Progenitor cell of endocrine pancreas (in vitro differentiated cells): ENCODE results near the gene PSMB5. TPM values are rescaled to one million over a fixed set of nuclear protein-coding genes. Genes with fewer than 3 reads are reported as not detected.

Source experiments
- DNase-seq: peaks from one replicate; pipeline ENCODE4 v3.0.0; 2021; ENCODE audit warnings: low spot score; ENCODE audit not compliant: unreplicated experiment
- H3K27ac Mint-ChIP-seq: 2 replicates; pipeline ENCODE4 v1.8.0; 2021; ENCODE audit warnings: mild to moderate bottlenecking, moderate library complexity, mixed read lengths
- H3K27me3 Mint-ChIP-seq: 2 replicates; pipeline ENCODE4 v1.8.0; 2021; ENCODE audit warnings: mixed read lengths
- H3K36me3 Mint-ChIP-seq: 2 replicates; pipeline ENCODE4 v1.8.0; 2022; ENCODE audit warnings: mixed read lengths; ENCODE audit not compliant: insufficient read depth
- H3K4me1 Mint-ChIP-seq: 2 replicates; pipeline ENCODE4 v1.8.0; 2021; ENCODE audit warnings: low read depth, mixed read lengths
- H3K4me3 Mint-ChIP-seq: 2 replicates; pipeline ENCODE4 v1.8.0; 2021; ENCODE audit warnings: low read depth, mild to moderate bottlenecking, moderate library complexity, mixed read lengths
- H3K9me3 Mint-ChIP-seq: 2 replicates; pipeline ENCODE4 v1.8.0; 2021; ENCODE audit warnings: low read depth, mixed read lengths
- CTCF ChIP-seq: fragments of 200-600 bp; sonication (generic); IDR thresholded peaks from one replicate; pipeline ENCODE4 v1.5.0; 2021; ENCODE audit warnings: antibody characterized with exemption, mild to moderate bottlenecking; ENCODE audit not compliant: unreplicated experiment
- total RNA-seq: library from RNA; stranded (reverse); gene quantifications from 2 replicates; pipeline ENCODE4 v1.2.1, GENCODE V29; 2021

PSMB5 gene
- total RNA-seq, 1 donor from 2014 or later: 156 TPM

GRCh38 chr14:23076785-23077408 is 42.2 kb upstream of the PSMB5 start:
- DNase-seq: no peak
- Mint-ChIP-seq H3K36me3 (peaks cover 27% of the 10 kb centered on the region), H3K4me3 (no peak overlapping the region), H3K27me3 (no peaks in the 10 kb centered on the region), H3K4me1 (peaks cover 7% of the 10 kb centered on the region), H3K27ac (no peak overlapping the region), H3K9me3 (no peaks in the 10 kb centered on the region)
- peak; percentile 70 for TF ChIP-seq CTCF

DNA sequence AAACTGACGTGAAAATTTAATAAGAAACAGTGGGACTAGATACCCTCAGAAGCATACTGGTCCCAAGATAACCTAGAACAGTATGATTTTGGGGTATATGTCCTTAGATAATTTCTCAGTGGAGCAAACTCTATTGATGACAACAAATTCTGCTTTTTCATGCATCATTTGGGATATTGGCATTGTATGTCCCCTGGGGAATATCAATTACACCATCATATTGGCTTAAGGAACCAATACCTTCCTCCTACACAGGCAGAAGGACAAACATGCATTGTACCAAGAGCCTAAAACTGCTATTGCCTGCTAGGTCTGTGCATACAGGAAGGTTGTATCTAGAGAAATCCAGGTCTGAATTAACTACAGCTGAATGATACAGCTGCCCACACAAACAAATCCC is 40.2 kb upstream of the PSMB5 start:
- peaks cover 19% of the 10 kb centered on the region for H3K4me1 Mint-ChIP-seq

DNA sequence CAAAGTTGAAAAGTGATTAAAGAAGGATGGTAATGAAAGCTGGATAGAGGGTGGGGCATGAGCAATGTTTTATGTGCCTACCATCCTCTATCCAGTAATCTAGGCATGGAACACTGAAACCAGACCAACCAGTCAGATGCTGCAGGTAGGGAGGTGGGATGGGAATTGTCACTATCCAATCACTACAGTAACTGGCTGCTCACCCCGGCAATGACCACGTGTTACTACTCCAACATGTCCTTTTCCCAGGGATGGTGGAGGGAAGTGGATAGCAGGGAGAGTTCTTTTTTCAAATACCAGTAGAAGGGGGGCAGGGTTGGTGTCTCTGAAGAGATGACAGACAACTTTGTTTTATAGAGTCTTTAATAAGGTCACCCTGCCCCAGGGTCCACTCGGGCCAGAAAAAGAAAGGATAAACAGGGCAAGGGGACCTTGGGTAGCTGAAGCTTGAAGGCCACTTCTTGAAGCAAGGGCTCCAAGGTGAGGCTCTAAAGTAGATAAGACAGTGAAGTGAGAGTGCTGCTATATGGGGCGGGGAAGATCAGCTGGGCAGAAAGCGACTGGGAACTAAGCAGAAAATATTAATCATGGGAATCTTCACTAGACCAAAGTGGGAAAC is 37.3 kb upstream of the PSMB5 start:
- Mint-ChIP-seq H3K27ac (peak overlapping the region; percentile 95), H3K4me3 (peak overlapping the region; percentile 96), H3K4me1 (peaks cover 32% of the 10 kb centered on the region), H3K9me3 (no peaks in the 10 kb centered on the region), H3K27me3 (no peaks in the 10 kb centered on the region), H3K36me3 (peaks cover 14% of the 10 kb centered on the region)
- DNase-seq: no peak
- TF ChIP-seq CTCF: no peak

More for the DNA sequence above, 40.2 kb upstream of the PSMB5 start:
- DNase-seq: no peak
- peaks cover 18% of the 10 kb centered on the region for H3K36me3 Mint-ChIP-seq
- H3K4me3 Mint-ChIP-seq: no peak overlapping the region
- H3K27me3 Mint-ChIP-seq: no peaks in the 10 kb centered on the region
- no peak overlapping the region for H3K27ac Mint-ChIP-seq
- H3K9me3 Mint-ChIP-seq: no peaks in the 10 kb centered on the region
- no peak for TF ChIP-seq CTCF

DNA sequence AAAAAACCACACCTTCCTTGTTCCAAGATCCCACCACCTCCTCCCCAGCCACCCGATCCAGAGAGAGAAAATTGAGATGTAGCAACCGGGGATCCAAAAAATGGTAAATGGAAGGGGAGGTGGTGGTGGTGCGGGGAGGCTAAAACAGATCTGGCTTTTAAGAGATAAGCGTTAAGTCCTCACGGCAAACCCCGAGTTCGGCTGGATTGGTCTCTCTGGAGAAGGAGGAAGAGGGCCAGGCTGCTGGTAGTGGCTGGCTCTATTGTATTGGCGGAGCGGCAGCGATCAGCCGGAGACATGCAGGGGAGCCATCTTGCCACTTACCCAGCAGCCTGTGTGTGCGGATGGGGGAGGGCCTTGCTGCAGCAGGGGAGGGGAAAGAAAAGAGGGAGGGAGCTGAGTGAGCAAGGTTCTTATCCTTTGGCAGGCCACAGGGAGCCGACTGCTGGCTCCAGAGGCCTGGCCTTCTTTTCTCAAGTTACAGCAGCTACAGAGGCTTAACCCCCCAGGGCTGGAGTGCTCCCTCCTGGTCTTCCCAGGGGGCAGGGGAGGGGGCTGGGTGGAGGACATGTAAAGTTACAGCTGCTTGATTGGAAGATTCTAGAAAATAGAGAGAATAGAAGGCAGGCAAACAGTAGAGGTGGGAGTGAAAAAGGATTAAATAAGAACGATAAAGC is 36.7 kb upstream of the PSMB5 start:
- Mint-ChIP-seq H3K27me3 (no peaks in the 10 kb centered on the region), H3K36me3 (peaks cover 15% of the 10 kb centered on the region), H3K4me3 (peak overlapping the region; percentile 96), H3K27ac (peak overlapping the region; percentile 95), H3K4me1 (peaks cover 32% of the 10 kb centered on the region), H3K9me3 (no peaks in the 10 kb centered on the region)
- TF ChIP-seq CTCF: no peak
- peak; percentile 53 for DNase-seq

- peaks cover 34% of the 10 kb centered on the region for H3K4me1 Mint-ChIP-seq
- H3K4me3 Mint-ChIP-seq: peak overlapping the region; percentile 96
- H3K27me3 Mint-ChIP-seq: no peaks in the 10 kb centered on the region
- peaks cover 19% of the 10 kb centered on the region for H3K36me3 Mint-ChIP-seq
- H3K9me3 Mint-ChIP-seq: no peaks in the 10 kb centered on the region
- DNase-seq: no peak
- H3K27ac Mint-ChIP-seq: peak overlapping the region; percentile 95
- no peak for TF ChIP-seq CTCF
These were observed 35.8 kb upstream of the PSMB5 start for GRCh38 chr14:23070262-23071129.
